K562 (cell line): ENCODE data around the gene GART. TPM values are rescaled to one million over a fixed set of nuclear protein-coding genes. Genes with fewer than 3 reads are reported as not detected.
A peak's percentile ranks its signal among the peaks of the same experiment; 100 is the strongest.

Source experiments
- C11orf30 ChIP-seq: fragments of 450-650 bp; IDR thresholded peaks from 2 replicates; pipeline ENCODE4 v1.6.1; 2016; ENCODE audit warnings: low read depth, mild to moderate bottlenecking
- EP400 ChIP-seq: fragments of 450-650 bp; IDR thresholded peaks from 2 replicates; pipeline ENCODE4 v1.6.1; 2017; ENCODE audit warnings: antibody characterized with exemption, mild to moderate bottlenecking, moderate library complexity
- FOXA3 ChIP-seq, 2 experiments: fragments of 450-650 bp in 1 of 2; sonication (generic) in 1 of 2; formaldehyde crosslinking; IDR thresholded peaks in 1 of 2; conservative IDR thresholded peaks in 1 of 2; 2 replicates each; pipeline versions ENCODE4 v1.4.0 to v1.8.0; 2020 to 2022; ENCODE audit warnings: mild to moderate bottlenecking in 2 of 2, missing genetic modification reagents in 1 of 2
- GABPA ChIP-seq: fragments of 200-800 bp; sonication (Bioruptor generic); conservative IDR thresholded peaks from 2 replicates; pipeline ENCODE4 v1.6.1; 2016; ENCODE audit warnings: low read depth, missing genetic modification characterization, missing compliant biosample characterization
- GABPB1 ChIP-seq: sonication (generic); formaldehyde crosslinking; IDR thresholded peaks from 2 replicates; pipeline ENCODE4 v1.8.0; 2022; ENCODE audit warnings: mild to moderate bottlenecking, missing genetic modification reagents
- GABPB2 ChIP-seq: fragments of 250-450 bp; sonication (Bioruptor Pico); conservative IDR thresholded peaks from 2 replicates; pipeline ENCODE4 v1.5.1; 2021; ENCODE audit warnings: mild to moderate bottlenecking
- HDGF ChIP-seq: fragments of 450-650 bp; IDR thresholded peaks from 2 replicates; pipeline ENCODE4 v1.6.1; 2016
- KLF16 ChIP-seq: IDR thresholded peaks from 2 replicates; pipeline ENCODE4 v1.6.1; 2016; ENCODE audit warnings: antibody characterized with exemption
- MAFK ChIP-seq: IDR thresholded peaks from 2 replicates; pipeline ENCODE4 v1.6.1; 2011; ENCODE audit warnings: low read length, improper control_type of control experiment
- MAZ ChIP-seq, 2 experiments: fragments of 450-650 bp in 1 of 2; sonication (generic) in 1 of 2; formaldehyde crosslinking; IDR thresholded peaks in 1 of 2; conservative IDR thresholded peaks in 1 of 2; 2 replicates each; pipeline versions ENCODE4 v1.4.0 to v1.5.0; 2020; ENCODE audit warnings: mild to moderate bottlenecking in 1 of 2, missing genetic modification reagents in 1 of 2
- NELFE ChIP-seq: IDR thresholded peaks from 2 replicates; pipeline ENCODE4 v1.6.1; 2011; ENCODE audit warnings: mild to moderate bottlenecking; ENCODE audit not compliant: insufficient read depth, insufficient read length
- NFATC3 ChIP-seq: fragments of 450-650 bp; IDR thresholded peaks from 2 replicates; pipeline ENCODE4 v1.6.1; 2017; ENCODE audit warnings: mild to moderate bottlenecking
- NRF1 ChIP-seq, 2 experiments: fragments of 450-650 bp; IDR thresholded peaks in 1 of 2; conservative IDR thresholded peaks in 1 of 2; 2 replicates each; pipeline ENCODE4 v1.6.1; 2014; ENCODE audit warnings: mild to moderate bottlenecking in 2 of 2
- PRMT5 ChIP-seq: sonication (generic); formaldehyde crosslinking; IDR thresholded peaks from 2 replicates; pipeline ENCODE4 v1.5.0; 2020; ENCODE audit warnings: missing genetic modification reagents
- SMC3 ChIP-seq: conservative IDR thresholded peaks from 2 replicates; pipeline ENCODE4 v1.6.1; 2011; ENCODE audit warnings: low read depth, low read length, improper control_type of control experiment; ENCODE audit not compliant: insufficient read depth
- SREBF2 ChIP-seq: sonication (generic); formaldehyde crosslinking; IDR thresholded peaks from 2 replicates; pipeline ENCODE4 v1.4.0; 2020; ENCODE audit warnings: mild to moderate bottlenecking, missing genetic modification reagents
- STAT6 ChIP-seq: sonication (generic); formaldehyde crosslinking; IDR thresholded peaks from 2 replicates; pipeline ENCODE4 v1.8.1; 2023; ENCODE audit warnings: mild to moderate bottlenecking, missing genetic modification reagents
- TSC22D4 ChIP-seq: fragments of 450-650 bp; IDR thresholded peaks from 2 replicates; pipeline ENCODE4 v1.6.1; 2016; ENCODE audit warnings: missing genetic modification characterization, missing biosample characterization, control low read depth
- ZEB2 ChIP-seq: fragments of 450-650 bp; IDR thresholded peaks from 2 replicates; pipeline ENCODE4 v1.6.1; 2016
- ZKSCAN3 ChIP-seq: fragments of 250-450 bp; sonication (Bioruptor Pico); IDR thresholded peaks from 2 replicates; pipeline ENCODE4 v1.4.0; 2020
- ZNF232 ChIP-seq: sonication (generic); formaldehyde crosslinking; IDR thresholded peaks from 2 replicates; pipeline ENCODE4 v1.8.0; 2022; ENCODE audit warnings: mild to moderate bottlenecking, missing genetic modification reagents
- ZNF609 ChIP-seq: sonication (generic); formaldehyde crosslinking; IDR thresholded peaks from 2 replicates; pipeline ENCODE4 v1.8.1; 2023; ENCODE audit warnings: missing genetic modification reagents, mild to moderate bottlenecking, borderline replicate concordance
- polyA plus RNA-seq, 8 experiments: library from polyadenylated mRNA; depleted of rRNA in 4 of 8; stranded (reverse) in 5 of 8; unstranded in 3 of 8; fragments of >200 nt; fragmentation: Nextera tagmentation in 2 of 8; fragmentation: Illumina TruSeq in 1 of 8; extraction: Ambion mirVana in 2 of 8; extraction: Trizol in 1 of 8; gene quantifications; 2 replicates each; pipeline versions ENCODE4 v1.2.1 to v1.2.3, GENCODE V29; 2011 to 2014; ENCODE audit warnings: inconsistent platforms in 1 of 8, missing spikeins in 1 of 8
- total RNA-seq, 7 experiments: library from RNA; depleted of rRNA in 6 of 7; stranded (reverse); fragments of >200 nt in 6 of 7; fragmentation: Illumina TruSeq in 2 of 7; extraction: Trizol in 2 of 7; gene quantifications; 2 replicates each; pipeline versions ENCODE4 v1.2.1 to v1.2.3, GENCODE V29; 2011 to 2021; ENCODE audit warnings: low replicate concordance in 1 of 7

Gene GART
- total and polyA plus RNA-seq, 9 of the 15 experiments (the other 6 are each of a cell fraction or from before 2014, with no cell fraction given): 141 to 429 (median 349) TPM

- TF ChIP-seq ZNF609 (CRISPR knock-in tag): peak; percentile 60; the same call in 1 of the 2 replicates
- TF ChIP-seq KLF16: no peak
- TF ChIP-seq NFATC3: no peak
- TF ChIP-seq GABPA (tag): no peak
- TF ChIP-seq NRF1 (conservative IDR thresholded peaks at IDR 0.05 in 1 of 2, IDR thresholded peaks at IDR 0.05 in 1 of 2): peak; percentile 96
- TF ChIP-seq ZKSCAN3 (CRISPR knock-in tag): no peak
- no peak for TF ChIP-seq HDGF
- no peak for TF ChIP-seq TSC22D4
- TF ChIP-seq MAZ (CRISPR knock-in tag; conservative IDR thresholded peaks at IDR 0.05 in 1 of 2, IDR thresholded peaks at IDR 0.05 in 1 of 2): peak; percentile 29 to 87
- peak; percentile 58; the same call in 1 of the 2 replicates for TF ChIP-seq EP400
- TF ChIP-seq STAT6 (CRISPR knock-in tag): peak; percentile 67; the same call in 1 of the 2 replicates
- TF ChIP-seq SREBF2 (CRISPR knock-in tag): no peak
- TF ChIP-seq MAFK: no peak
- no peak for TF ChIP-seq NELFE
- TF ChIP-seq FOXA3 (CRISPR knock-in tag; conservative IDR thresholded peaks at IDR 0.05 in 1 of 2, IDR thresholded peaks at IDR 0.05 in 1 of 2): no peak
- no peak for TF ChIP-seq SMC3
- TF ChIP-seq PRMT5 (CRISPR knock-in tag): no peak
- no peak for TF ChIP-seq GABPB2 (CRISPR knock-in tag)
- TF ChIP-seq ZNF232 (CRISPR knock-in tag): 0 out of 2 replicates have a peak, but pooled peaks have one; percentile 21
- no peak for TF ChIP-seq C11orf30
- TF ChIP-seq ZEB2: no peak
- 0 out of 2 replicates have a peak, but pooled peaks have one; percentile 34 for TF ChIP-seq GABPB1 (CRISPR knock-in tag)
Measured at GRCh38 chr21:33588485-33589335, 46.8 kb upstream of the GART start, which contains the start of gene DONSON (continued).
